NCI-H2081 (cell line): ENCODE measurements around the gene CELF2.
"Not testable (repeated sequence)": the region's sequence is repeated elsewhere in the genome, so short reads cannot be mapped to it uniquely, and the experiment has no call there.

Source experiments
- DNase-seq, 2 experiments: peaks; one replicate each; lab custom pipeline; 2025; lab: John Stamatoyannopoulos, UW

Gene CELF2

DNA sequence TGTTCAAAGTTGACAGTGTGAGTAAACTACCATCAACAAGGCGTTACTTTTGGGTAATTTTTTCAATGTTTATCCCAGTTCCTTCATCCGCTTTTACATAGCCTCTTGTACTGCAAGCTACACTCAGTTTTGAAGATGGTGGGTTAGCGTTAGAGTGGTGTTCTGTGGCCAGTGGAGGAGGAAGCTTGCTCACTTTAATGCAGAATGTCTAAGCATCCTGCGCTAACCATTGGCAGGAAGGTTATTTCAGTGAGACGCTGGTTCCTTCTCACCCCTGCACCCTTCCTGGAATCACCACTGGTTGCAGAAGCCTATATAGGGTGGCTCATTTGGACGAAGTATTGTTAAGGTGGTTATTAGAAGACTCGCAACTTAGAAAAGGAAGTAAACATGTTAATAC is 159.1 kb downstream of the CELF2 start:
- no peak for DNase-seq

DNA sequence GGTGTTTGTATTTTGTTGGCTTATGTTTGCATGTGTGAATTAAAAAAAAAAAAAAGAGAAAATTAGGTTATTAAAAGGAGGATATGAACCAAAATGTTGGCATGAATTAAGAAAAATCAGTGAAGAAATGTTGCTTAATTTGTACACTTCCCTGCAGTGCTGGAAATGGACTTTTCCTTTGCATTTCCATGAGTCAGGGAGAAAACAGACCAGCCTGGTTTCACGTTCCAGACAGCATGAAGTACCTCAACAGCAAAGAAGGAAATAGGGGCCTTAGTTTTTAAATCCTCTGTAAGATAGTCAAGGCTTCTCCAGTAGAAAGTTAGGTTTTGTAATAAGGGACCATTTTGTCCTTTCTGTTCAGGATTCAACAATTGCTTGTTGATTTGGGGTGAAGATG is 159.7 kb downstream of the CELF2 start:
- DNase-seq = no peak

DNA sequence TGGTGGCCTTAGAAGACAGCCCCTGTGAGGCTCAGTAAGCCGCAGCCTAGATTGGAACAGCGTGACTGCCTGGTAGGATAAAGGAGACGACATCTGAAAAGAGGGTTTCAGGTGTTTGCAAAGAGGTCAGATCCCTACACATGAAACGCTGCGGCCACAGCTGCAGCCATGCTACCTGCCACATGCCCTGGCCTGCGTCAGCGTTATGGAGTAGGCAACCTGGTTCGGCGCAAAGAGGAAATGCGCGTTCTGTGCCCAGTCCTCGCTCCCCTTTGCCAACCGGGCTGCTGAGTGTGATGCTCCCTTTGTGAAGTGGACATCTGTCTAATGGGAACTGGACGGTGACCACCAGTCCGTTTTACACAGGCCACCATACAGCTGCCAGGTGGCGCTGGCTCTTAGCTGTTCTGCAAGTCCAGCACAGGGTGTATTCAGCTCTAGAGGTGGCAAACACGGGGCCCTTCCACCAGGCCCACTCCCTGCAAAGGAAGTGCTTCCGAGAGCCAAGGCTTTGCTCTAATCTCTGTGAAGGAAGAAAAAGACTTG is 160.3 kb downstream of the CELF2 start:
- no peak for DNase-seq

DNA sequence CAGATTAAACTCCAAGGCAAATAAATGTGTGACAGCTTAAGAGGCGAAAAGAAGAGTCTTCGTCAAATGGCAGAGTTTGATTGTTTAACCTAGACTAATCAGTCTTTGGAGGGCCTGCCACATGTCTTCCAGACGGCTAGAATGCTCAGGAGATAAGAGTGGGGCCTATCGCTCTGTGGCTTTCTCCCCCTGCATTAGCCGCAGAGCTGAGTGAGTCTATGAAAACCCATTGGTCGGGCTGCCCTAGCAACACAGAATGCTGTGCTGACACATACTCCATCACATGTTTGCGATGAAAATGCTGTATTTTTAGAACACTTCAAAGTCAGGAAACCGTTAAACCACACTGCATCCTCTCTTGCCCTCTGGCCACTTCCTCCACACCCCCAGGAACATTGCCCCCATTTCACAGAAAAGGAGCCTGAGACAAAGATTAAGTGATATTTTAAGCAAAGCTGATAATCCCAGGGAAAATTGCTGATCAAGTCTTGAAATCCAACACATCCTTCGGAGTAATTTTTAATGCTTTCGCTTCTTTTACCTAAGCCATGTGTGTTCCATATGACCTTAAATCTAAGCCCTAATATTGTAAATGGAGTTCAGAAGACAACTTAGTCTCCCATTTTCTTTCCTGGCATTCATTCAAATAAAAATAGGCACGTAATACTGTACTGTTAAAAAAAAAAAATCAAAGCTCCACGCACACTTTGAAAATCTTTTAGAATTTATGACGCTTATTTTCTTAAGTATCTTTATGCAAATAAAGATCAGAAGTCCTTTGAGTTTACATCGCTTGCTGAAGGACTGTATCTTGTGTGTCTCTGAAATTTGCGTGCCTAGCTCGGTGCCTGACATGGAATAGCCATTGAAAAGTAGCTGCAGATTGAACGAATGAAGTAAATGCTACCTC is 161.2 kb downstream of the CELF2 start:
- no peak for DNase-seq

DNA sequence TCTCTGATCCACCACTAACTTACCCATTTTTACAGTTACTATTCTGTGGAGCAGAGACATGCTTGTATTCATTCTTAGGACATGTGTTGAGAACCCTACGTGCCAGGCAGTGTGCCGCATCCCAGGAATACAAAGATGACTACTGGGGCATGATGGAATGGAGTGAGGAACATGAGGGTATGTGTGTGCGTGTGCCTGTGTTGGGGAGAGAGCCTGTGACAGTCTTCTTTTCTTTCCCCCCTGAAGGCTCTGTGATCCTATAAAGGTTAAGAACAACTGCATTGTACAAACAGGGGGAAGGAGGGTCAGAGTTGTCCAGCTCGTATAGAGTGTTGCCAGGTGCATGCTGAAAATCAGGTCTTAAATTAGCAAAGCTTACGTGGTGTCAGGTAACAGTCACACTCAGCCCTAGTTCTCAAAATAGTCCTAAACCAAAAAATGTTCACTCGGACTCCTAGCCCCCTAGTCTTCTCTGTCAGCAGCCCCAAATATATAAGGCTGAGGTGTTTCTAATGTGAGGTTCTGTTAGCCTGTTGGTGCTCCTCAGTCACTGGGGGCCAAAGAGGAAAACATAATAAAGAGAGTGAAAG is 161.9 kb downstream of the CELF2 start:
- DNase-seq = no peak

DNA sequence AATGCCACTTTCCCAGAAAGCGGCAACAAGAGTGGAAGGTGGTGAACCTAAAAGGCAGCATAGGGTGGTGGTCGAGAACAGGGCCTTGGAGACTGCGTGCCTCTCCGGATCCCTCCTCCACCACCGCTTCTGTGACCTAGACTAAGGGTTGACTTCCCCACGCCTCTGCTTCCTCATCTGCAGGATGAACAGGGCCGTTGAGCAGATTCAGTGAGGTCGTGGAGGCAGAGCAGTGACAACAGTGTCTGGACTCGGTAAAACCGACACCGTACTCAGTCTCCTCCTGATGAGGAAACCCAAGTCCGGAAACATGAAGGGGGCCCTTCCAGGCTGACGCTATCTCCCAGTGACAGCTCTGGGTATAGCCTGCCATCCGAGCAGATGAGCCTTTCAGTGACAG is 162.6 kb downstream of the CELF2 start:
- DNase-seq = no peak

DNA sequence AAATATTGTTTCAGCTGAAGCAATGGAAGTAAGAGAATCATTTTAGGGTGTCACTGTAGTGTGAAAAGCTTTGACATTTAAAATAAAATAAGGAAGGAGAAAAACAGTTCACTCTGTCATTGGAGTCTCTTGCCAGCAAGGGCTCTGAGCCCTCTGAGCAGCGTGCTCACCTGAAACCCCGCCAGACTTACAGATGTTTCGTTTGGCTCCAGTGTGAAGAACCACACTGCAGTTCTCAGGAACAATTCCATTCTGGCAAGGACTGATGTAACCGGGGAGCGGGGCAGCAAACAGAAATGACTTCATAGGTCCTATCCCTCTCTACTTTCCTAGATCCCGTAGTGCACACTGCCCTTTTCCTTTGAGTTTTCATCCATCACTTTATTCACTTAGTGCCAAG is 164.3 kb downstream of the CELF2 start:
- no peak for DNase-seq

DNA sequence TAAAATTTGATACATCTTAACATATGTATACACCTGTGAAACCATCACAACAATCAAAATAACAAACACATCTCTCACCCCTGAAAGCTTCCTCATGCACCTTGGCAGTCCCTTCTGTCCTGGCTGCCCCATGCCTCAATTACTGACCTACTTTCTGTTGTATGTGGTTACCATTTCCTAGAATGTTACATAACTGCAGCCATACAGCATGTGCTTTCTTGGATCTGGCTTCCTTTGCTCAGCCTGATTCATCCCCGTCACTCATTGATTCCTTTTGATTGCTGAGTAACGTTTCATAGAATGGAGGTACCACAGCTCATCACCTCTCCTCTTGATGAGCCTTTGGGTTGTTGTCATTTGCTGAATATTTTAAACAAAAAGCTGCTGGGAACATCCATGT is 165.3 kb downstream of the CELF2 start:
- no peak for DNase-seq

DNA sequence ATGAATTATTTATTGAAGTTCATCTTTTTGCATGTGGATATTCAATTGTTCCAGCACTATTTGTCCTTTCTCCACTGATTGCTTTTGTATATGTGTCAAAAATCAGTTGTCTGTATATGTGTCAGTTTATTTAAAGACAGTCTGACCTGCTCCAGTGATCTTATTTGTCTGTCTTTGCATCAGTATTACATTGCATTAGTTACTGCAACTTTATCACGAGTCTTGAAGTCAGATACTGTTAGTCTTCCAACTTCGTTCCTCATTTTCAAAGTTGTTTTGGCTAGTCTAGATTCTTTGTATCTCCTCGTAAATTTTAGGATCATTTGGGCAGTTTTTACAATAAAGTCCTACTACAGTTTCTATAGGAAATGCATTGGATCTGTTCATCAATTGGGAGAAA is 166.4 kb downstream of the CELF2 start:
- DNase-seq = no peak

DNA sequence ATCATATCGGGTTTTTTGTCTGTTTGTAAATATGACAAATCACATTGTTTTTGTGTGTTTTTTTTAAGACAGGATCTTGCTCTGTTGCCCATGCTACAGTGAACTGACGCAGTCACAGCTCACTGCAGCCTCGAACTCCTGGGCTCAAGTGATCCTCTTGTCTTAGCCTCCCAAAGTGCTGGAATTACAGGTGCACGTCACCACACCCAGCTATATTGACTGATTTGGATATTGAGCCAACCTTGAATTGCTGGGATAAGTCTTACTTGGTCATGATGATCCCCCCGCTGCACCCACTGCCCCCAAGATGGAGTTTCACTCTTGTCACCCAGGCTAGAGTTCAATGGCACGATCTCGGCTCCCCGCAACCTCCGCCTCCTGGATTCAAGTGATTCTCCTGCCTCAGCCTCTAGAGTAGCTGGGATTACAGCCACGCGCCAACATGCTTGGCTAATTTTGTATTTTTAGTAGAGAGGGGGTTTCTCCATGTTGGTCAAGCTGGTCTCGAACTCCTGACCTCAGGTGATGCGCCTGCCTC is 167.5 kb downstream of the CELF2 start:
- DNase-seq = not testable (repeated sequence)

DNA sequence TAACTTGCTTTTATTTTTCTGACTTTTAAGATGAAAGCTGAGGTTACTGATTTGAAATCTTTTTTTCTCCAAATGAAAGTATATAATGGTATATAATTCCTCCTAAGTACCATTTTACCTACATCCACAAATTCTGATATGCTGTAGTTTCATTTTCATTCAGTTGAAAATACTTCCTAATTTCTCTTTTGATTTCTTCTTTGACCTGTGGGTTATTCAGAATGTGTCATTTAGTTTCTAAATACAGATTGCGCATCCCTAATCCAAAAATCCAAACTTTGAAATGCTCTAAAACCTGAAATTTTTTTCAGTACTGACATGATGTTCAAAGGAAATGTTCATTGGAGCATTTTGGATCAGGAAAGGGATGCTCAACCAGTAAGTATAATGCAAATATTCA is 168.7 kb downstream of the CELF2 start:
- DNase-seq = no peak

DNA sequence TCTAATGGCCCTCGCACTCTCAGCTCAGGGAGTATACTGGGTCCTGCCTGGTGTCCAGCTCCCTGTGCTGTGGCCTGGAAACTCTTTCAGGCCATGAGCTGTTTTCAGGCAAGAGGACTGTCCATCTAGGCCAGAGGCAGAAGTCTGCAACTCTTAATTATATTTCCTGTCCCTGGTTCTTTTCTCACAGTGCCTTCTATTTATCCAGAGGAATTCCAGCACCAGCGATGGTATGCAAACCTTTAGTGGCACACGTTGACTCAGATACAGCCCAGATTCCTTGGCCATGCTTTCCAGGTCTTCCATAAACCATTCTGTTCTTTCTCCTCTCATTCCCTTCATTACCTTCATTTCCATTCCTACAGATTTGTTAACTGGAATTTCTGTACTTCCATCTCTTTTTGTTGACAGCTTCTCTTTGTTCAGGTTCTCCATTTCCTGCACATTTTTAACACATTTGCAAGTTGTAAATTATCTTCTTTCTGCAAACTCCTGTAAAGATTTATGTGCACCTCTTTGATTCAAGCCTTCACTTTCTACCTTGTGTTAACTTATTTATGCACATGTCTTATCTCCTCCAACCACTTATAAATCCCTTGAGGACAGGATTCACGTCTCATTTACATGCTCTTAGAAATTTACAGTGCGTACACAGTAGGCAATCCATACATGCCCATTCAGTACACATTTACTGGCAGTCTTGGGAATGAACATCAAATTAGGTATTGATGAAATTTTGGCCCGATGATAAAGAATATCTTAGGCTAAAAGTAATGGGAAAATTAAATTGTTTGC is 172.1 kb downstream of the CELF2 start:
- no peak for DNase-seq

DNA sequence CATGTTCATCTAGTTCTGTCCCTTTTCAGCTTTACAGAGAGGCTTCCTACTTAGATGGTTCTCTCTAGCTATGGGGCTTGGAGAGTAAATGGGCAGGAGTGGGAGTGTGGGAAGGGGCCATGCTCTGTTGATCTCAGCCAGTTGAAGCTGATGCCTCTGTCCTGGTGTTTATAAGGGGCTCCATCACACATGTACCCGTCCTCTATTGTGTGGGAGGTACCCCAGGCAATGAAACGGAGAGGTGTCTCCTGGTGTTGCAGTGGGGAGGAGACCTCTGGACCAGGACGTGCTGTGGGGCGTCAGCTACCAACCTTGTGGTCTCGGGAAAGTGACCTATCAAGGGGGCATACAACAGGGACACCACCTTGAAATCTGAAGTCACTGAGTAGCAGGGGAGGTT is 173.5 kb downstream of the CELF2 start:
- DNase-seq = no peak

DNA sequence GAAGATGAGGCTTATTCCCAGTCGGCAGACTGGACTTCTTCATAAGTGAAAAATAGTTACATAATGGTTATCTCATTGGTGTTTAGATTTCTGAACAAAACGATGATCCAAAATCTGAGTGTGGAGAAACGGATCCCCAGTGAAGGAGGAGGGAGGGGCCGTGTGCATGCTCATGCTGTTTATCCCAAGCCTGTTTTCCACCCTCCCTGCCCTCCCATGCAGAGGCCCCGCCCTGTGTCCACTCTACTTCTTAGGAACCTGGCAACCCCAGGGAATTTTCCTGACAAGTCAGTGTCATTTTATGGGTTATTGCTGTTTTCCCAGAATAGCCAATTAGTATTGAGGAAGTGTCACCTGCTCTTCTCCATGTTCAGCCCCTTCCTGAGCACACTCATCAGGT is 174.0 kb downstream of the CELF2 start:
- DNase-seq = no peak

DNA sequence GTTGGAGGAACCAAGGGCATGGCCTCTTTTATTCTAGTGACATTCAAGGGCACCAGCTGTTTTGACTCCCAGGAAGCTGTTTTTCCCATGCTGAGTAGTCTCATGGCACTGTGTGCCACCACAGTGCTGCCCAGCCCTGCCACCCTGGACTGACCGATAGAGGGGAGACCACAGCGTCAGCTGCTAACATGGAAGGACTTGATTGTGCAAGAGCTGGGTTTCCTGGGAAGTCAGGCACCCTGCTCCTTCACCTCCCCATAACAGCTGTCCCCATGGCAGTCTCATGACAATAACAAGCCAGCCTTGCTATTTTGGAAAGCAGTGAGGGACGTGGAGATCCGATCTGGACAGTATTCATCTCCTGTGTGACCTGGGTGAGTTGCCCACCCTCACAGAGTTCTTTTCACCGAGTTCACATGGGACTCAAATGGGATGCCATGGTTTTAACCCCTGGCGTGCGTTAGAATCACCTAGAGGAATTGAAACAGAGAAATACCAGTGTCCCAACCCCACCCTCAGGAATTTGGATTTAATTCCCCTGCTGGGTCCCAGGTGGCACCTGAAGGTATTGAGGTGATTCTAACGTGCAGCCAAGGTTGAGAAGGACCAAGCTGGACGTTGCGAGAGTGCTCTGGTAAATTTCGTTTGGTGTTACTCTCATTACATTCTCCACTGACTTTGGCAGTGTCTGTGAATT is 174.8 kb downstream of the CELF2 start:
- DNase-seq = no peak

DNA sequence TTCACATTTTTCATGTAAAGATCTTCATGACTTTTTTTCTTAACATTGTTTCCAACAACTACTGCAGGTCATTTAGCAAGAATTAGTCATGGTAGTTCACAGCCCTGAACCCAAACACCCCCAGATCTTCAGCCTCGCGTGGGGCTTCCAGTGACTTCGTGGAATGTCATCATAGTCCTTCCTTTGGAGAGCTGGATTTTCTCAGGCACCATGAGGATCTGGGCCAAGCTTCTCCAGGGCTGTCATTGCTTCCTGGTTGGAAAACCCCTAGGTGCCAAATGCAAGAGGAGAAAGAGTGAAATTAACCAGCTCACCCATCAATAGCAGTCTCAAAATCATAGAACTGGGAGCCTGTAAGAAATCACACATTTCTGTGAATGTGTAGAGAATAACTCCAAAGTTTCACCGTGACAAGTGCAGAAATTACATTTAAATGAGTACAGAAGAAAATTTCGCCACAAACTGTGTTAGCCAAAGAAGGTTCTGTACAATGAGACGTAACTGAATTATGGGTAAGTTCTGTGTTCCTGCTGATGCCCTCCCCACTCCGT is 175.4 kb downstream of the CELF2 start:
- no peak for DNase-seq

DNA sequence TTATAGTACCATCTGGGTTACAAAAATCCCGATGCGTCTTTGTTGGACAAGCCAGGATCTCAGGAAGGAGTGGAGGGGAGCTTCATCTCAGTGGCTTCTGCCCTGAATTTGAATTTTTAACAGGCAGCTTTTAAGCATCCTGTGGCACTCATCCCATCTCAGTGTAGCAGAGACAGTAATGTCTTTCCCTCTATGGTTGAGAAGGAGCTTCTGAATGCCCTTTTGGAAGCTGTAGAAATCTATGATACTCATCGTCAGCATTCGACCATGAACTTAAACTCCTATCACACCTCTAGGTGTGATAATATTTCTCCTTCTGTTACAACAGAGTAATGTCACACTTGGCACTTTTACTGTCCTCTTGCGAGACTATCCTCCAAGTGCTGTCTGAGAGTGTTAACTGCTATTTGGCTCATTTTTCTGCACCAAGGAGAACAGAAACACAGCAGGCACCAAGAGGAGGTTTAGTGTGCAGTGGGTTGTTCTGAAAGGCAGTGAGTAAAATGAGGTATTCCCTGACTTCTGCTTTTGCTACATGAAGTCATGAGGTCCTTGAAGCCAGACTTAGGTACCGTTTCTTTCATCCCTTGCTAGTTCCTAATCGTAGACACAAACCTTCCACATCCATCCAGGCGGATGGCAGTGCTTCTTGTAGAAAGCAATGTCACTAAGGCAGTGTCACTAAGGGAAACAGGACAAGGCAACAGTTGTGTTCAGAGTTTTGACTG is 177.4 kb downstream of the CELF2 start:
- DNase-seq = no peak

DNA sequence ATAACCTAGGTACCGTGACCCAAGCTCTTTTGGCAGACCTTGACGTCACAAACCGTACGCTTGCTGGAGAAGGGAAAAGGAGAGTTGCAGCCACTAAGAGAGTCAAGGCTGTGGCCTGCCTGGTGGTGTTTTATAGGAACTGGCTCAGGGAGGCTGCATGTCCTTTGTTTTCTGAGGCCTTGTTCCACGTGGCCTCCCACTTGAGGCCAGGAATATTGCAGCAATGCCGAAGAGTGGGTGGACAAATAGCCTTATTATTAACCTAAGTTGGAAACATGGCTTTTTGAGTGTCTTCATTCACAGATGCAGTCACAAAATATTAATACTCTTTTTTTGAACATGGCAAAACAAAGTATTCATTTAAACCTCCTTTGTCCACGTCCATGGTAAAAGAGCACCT is 178.0 kb downstream of the CELF2 start:
- DNase-seq = no peak

DNA sequence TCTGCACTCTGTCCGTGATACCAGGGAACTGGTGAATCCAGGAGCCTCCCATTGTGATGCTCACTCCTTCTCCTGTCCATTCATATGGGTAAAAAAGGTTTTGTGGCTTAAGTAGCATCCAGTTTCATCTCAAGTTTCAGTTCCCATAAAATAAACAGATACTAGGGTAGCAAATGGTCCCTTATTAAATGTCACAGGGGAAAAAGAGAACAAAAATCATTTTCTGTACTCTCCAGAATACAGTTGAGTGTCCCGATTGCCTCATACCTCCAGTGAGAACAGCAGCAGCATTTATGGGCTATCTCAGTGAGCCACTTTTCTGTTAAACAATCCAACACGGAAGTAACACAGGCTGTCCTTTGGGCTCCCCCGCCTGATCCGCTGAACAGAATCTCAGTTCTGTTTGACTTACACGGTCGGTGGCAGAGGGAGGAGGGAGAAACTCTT is 179.6 kb downstream of the CELF2 start:
- DNase-seq = peak in 1 of 2 experiments; percentile 7

DNA sequence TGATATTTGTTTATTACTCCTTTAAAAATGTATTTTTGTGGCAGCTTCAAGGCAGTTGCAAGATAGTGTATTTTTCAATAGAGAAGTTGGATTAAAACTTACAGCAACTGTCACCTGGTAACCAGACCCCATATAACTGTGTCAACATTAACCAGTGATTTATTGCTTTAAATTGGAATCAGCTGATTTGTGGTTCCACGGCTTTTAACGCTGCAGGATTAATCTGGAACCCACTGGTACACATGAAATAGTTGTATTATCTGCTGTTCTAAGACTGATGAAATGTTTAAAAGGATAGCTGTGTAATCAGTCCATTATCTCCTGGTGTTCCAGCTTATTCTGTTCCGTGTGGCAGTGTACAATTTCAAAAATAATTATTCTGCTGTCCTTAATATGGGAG is 180.2 kb downstream of the CELF2 start:
- peak in 1 of 2 experiments; percentile 3 for DNase-seq

DNA sequence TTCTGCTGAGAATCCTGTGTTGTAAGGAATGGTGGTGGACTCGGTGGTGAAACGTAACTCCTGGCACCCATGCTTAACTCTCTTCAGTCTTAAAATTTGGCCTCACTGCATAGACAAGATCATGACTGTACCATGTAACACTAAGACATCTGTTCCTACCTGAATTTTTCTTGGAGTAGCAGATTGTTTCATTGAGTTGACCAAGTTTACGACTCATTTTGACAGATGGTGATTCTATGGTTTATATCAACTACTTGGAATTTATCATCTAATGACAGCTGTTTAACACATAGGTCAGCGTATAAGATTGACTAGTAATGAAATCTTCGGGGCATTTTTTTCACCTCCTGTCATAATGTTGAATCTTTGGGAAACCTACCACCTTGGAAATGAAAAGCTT is 184.2 kb downstream of the CELF2 start:
- DNase-seq = no peak
